ENCODE data around the gene OR2T4. TPM values are rescaled to one million over a fixed set of nuclear protein-coding genes. Genes with fewer than 3 reads are reported as not detected.

Gene OR2T4, protein sequence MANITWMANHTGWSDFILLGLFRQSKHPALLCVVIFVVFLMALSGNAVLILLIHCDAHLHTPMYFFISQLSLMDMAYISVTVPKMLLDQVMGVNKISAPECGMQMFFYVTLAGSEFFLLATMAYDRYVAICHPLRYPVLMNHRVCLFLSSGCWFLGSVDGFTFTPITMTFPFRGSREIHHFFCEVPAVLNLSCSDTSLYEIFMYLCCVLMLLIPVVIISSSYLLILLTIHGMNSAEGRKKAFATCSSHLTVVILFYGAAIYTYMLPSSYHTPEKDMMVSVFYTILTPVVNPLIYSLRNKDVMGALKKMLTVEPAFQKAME
- not detected in 2 replicates for total RNA-seq

DNA sequence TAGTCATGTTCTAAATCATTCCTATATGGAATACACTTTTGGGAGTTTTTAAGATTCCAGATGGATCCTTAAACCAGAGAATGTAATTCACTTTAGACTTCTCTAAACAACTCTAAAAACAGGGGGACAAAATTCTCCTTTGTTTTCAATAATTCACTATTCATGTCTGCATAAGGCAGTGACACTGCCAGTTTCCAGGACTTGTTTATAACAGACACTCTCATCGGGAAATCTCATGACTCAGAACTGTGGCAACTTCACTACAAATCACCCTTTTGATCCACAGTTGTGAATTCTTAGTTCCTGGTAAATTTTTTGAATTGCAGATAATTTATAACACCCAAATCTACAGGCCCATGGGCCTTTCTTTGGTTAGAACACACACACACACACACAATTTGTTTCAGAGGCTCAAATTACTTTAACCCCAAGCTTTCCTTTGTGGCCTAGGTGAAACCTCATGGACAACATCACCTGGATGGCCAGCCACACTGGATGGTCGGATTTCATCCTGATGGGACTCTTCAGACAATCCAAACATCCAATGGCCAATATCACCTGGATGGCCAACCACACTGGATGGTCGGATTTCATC is at the start of gene OR2T4:
Gene OR2T4 (plus strand): TSS at position 545 of the 595 bp plus-strand sequence. CDS start 0 bp downstream, at position 545.
- intact Hi-C loops (cut with micrococcal nuclease), result no loop called here

DNA sequence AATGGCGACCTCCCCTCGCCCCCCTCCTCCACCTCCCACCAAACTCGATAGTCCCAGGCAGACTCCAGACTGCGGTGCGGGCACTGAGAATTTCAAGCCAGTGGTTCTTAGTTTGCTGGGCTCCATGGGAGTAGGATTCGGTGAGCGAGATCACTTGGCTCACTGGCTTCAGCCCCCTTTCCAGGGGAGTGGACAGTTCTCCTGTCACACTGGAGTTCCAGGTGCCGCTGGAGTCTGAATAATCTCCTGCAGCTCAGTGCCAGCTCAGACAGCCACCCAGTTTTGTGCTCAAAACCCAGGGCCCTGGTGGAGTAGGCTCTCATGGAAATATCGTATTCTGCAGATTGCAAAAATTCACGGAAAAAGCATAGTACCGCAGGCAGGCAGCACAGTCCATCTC is 44.7 kb upstream of the OR2T4 start:
- intact Hi-C loops (cut with micrococcal nuclease), result no loop called here

DNA sequence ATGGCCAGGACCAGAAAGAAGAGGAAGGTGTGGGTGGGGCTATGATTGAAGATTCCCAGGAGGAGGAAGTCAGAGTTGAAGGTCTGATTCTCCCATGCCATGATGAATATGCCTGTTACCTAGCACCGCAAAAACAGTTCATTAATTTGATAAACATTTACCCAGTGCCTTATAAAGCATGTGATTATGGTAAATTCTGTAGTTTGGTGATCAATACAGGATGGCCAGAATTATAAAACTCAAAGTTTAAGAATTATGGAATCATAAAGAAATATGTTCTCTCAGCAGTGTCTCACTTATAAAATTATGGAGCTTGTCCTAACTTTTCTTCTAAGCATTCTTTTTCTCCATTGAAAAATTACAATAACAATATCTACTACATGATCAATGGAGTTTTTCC is 37.0 kb upstream of the OR2T4 start, which contains the start of gene OR2M7:
Gene OR2M7 (minus strand): TSS at position 101 of the 400 bp plus-strand sequence. CDS start 0 bp downstream, at position 101.
- intact Hi-C loops (cut with micrococcal nuclease), result no loop called here

DNA sequence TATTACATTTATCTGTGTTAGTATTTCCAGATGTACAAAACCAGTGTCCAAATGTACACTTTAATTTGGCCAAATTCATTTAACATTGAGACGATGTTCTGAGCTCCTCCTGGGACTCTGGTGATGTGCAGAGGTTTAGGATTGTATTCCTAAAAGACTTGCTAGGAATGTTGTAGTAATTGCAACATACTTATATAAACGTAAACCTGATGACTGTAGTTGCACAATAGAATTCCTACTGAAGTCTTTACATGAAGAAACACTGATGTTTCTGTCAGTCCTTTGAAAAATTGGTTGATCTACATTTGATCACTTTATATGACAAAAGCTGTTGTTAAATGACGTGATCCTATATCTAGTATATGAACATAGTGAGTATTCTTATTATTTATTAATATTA is 18.0 kb upstream of the OR2T4 start:
- intact Hi-C loops (cut with micrococcal nuclease), result no loop called here

DNA sequence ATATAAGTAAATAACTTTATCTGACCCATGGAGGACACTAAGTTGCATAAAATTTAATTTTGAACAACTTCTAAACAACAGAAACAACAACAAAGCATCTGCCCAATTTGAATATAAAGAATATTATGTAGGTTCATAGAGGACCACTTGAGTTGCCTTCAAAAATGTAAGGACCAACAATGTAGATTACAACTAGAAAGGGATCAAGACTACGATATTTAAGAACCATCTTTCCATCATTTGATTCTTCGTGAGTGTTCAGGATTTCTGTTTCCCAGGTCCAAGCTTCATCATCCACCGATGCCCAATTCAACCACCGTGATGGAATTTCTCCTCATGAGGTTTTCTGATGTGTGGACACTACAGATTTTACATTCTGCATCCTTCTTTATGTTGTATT is 13.0 kb upstream of the OR2T4 start, which contains the start of gene OR14C36:
Gene OR14C36 (plus strand): TSS at position 301 of the 400 bp plus-strand sequence. CDS start 0 bp downstream, at position 301.
- intact Hi-C loops (cut with micrococcal nuclease), result no loop called here

DNA sequence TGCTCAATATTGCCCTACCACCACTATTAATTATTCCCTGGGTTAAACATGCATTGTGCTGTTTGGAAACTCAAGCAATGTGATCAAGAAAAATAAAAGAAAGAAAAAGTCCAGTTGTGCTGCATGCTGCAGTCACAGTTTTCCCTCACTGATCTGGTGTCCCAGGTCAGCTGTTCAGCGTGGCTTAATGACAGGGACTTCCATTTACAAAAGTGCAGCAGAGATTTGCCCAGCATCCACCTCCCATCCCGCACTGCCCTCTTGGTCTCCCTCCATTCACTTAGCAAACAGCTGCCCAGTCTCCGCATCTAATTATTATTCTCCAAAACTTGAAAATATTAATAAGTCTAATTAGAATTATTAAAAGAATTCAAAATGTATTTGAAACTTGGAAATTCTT is 2.0 kb upstream of the OR2T4 start:
- intact Hi-C loops (cut with micrococcal nuclease), result no loop called here

DNA sequence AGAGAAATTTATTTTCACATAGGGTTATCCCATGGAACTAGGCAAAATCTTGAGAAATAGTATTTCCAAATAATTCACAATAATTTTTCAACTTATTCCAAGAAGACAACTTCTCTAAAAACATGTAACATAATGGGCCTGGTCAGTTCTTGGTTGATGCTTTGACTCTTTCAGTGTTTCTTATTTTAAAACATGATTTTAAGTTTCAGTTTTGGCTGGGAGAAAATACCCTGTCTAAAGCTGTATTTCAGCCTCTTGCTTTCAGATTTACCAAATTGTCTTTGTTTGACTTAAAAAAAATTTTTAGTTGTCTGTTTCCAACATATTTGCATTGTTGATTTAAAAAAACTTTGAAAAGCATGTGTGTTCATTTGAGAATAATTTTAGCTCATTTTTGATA is 5.1 kb downstream of the OR2T4 start:
- intact Hi-C loops (cut with micrococcal nuclease), result no loop called here

DNA sequence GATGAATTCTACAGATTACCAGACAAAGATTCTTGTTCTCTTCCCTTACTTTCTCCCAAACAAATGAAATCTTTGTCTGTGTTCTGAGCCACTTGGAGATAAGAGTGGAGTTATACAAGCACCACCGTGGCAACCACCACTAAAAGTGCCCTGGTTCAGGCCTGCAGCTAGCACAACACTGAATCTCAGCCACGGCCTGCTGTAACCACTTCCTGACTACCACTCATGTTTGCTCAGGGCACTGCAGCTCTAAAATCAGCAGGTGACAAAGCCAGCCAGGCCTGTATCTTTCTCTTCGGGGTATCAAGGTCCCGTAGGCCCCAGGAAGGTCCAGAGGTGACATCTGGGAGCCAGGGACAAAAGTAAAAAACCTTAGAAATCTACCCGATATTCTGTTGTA is 10.9 kb downstream of the OR2T4 start:
- intact Hi-C loops (cut with micrococcal nuclease), result no loop called here

DNA sequence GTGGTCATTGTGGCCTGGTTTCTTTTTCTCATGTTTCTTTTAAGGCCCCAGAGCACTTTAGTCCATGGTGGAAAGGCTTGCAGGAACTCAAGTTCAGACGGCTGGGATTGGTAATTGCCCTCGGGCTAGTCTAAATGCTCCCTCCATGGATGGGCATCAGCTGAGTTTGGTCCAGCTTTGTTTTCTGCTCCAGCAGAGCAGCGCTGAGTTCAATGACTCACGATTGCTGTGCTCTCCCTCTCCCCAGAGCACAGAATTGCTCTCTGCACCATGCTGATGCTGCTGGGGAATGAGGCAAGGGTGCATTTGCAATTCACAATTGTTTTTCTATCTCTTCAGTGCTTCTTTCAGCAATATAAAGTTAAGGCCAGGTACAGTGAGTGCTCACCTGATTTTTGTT is 12.3 kb downstream of the OR2T4 start:
- intact Hi-C loops (cut with micrococcal nuclease), result no loop called here

DNA sequence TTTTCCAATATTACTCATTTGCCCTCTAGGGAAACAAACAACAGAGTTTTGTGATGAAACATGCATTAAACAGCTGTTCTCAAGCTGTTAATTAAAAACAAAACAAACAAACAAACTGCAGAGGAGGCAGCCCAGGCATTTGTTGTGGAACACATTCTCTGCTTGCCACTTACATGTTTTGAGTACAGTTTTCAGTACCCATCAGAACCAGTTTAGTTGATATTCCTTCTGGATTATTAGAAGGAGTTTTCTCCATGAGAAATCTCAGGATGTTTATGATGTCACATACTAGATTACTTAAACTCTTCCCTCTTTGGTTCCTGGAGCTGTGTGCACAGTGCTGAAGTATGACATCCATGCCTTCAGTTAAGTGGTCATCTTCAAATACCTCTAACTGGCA is 14.0 kb downstream of the OR2T4 start, which contains the start of gene OR2T6:
Gene OR2T6 (plus strand): TSS at position 301 of the 400 bp plus-strand sequence. CDS start 11,863 bp downstream, outside the sequence.
- intact Hi-C loops (cut with micrococcal nuclease), result no loop called here

DNA sequence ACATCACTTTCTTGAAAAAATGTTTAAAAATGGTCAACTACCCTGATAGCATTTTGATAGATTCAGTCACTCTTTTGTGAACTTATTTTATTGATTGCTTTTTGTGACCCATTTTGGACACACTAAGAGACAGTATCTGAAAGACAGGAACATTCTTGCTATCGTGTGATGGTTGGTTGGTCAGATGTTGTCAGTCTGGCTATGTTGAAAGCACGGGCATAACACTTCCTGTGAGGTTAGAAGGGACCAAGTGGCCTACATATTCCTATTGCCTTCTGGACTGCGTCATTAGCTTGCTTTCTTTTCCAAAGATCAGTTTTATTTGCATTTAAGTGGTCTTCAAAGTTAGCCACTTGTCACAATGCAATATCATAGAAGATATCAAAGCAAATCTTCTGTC is 15.5 kb downstream of the OR2T4 start:
- intact Hi-C loops (cut with micrococcal nuclease), result no loop called here

DNA sequence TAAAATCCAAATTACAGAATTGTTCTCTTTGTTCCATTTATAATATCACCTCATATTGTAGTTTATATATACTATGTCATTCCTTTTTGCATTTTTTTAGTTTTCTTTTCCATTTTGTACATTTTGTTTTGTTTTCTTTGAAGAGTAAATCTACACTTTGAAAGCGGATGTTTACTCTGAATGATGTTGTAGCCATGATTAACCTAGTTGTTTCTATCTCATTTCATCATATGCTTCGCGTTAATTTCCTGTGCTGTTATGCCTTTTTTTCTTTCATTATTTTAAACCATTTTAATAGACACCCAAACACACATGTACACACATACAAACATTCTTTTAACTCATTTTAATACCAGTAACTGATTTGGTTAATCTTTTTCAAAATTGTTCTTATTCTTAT is 19.4 kb downstream of the OR2T4 start:
- intact Hi-C loops (cut with micrococcal nuclease), result no loop called here

DNA sequence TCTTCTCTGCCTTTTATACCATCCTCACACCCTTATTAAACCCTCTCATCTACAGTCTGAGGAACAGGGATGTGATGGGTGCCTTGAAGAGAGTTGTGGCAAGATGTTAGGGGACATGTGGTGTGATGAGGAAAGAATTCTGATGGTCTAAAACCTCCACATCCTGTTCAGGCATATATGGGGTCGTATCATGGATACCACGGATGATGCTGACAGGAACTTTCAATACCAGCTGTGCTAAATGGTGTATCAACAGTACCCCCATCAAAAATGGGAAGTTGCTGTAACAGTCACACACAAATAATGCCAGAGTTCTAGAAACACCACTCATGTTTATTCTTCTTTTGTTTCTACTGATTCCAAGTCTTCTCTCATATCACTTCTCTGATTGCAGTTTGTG is 27.0 kb downstream of the OR2T4 start:
- intact Hi-C loops (cut with micrococcal nuclease), result no loop called here

DNA sequence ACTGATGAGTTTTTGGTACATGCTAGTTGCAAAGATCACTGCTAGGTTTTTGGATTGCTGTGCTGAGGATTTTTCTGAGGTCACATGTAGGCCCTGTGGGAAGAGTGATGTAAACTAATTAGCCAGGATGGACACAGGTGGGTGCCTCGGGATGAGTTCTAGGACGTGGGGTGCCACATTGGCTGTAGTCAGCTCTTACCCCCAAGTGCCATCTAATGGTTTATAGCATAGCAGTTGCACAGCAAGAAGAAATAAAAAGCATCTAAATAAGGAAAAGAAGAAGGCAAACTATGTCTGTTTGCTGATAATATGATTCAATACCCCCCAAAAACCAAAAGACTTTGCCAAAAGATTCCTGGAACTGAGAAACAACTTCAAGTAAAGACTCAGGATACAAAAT is 31.6 kb downstream of the OR2T4 start:
- intact Hi-C loops (cut with micrococcal nuclease), result no loop called here

DNA sequence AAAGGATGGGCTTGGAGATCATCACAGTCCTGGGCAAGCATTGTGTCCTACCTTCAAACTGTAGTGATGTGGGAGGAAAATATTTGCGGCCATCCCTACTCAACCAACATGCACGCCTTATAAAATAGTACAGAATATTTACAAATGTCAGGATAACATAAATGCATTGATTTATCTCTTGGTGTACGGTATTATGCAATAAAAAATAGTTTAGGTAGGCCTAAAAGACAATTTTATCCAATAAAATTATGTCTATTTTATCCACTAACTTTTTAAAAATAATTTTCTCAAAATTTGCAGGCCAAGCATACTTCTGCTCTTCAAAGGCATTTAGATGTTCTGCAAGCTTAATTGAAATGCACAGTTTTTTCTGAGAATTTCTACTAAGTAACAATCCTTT is 41.3 kb downstream of the OR2T4 start, which contains the start of gene OR2T1:
Gene OR2T1 (plus strand): TSS at position 301 of the 400 bp plus-strand sequence. CDS start 3,100 bp downstream, outside the sequence.
- intact Hi-C loops (cut with micrococcal nuclease), result loop anchor here (5.0 to 10.0 kb wide), 3 partner anchors 65 to 162 kb away; partner anchors contain the start of gene OR2T29

DNA sequence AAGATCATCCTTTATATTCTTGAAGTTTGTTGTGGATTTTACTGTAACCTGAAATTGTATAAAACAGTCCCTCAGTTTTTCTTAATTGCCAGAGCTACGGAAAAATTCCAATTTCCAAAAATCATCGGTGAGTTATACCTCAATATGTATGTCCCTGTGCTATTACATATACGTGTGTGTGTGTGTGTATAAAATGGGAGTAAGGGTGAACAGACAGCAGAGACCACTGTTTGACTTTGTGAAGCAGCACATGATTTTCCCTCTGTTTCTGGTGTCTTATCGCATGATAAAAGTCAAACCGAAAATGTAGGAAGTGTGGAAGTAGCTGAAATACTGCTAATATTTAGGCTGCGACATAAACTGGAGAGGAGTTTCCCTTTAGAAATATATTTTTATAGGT is 42.6 kb downstream of the OR2T4 start:
- intact Hi-C loops (cut with micrococcal nuclease), result loop anchor here (1.0 to 10.0 kb wide), 8 partner anchors 63 to 469 kb away; partner anchors contain the start of gene OR2T29

DNA sequence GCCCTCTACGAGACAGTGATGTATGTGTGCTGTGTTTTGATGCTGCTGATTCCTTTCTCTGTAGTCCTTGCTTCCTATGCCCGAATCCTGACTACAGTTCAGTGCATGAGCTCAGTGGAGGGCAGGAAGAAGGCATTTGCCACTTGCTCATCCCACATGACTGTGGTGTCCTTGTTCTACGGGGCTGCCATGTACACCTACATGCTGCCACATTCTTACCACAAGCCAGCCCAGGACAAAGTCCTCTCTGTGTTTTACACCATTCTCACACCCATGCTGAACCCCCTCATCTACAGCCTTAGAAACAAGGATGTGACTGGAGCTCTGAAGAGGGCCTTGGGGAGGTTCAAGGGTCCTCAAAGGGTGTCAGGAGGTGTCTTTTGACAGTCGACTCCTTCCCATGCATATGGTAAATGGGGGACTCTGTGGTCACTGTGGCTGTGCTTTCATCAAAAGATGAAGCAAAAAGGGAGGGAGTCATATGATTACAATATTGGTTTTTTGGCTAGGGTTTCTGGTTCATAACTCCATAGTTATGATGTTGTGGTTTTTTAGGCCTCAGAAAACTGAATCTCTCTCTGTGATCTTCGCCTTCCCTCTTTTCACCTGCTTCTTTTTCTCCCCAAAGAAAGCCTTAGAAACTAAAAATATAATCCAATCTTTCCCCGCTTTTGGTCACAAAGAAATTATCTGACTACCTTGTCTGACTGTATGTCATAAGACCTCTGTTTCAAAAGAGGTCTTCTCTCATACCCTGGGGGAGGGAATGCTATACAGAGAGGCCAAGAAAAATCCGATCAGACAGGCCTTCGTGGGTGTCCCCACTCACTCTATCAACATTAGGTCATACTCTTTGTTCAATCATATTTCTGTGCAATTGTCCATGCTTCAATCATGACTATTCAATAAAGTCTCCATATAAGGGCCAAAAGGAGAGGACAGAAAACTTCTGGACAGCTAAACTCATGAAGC is 45.5 kb downstream of the OR2T4 start:
- intact Hi-C loops (cut with micrococcal nuclease), result loop anchor here (10.0 kb wide), 1 partner anchor 158 kb away; the partner anchor contains the start of gene OR2T29

Measured in T-helper 2 cell treated with Interferon-gamma antibody and Interleukin-4, amounts not matched to agents 100 ng/mL and 5 ng/mL, for 36 hours (primary cell).